ENCODE data around the gene GPR160.
"Not testable (repeated sequence)": the region's sequence is repeated elsewhere in the genome, so short reads cannot be mapped to it uniquely, and the experiment has no call there.

GPR160 gene

GRCh38 chr3:170102431-170102830, 64.6 kb downstream of the GPR160 start:
- Histone ChIP-seq H3K36me3 (ENCODE audit: control insufficient read depth, insufficient read depth, low read length) (peaks cover 55% of the 10 kb centered on the region), H3K9me3 (ENCODE audit: control insufficient read depth, low read length) (no peaks in the 10 kb centered on the region), H3K27ac (ENCODE audit: insufficient read depth, low read length, poor library complexity, severe bottlenecking) (no peak overlapping the region), H3K4me1 (ENCODE audit: control insufficient read depth, insufficient read depth, low read length, poor library complexity, severe bottlenecking) (no peaks in the 10 kb centered on the region), H3K27me3 (replicated peaks; ENCODE audit: control insufficient read depth, insufficient read depth, low read length, poor library complexity, severe bottlenecking) (no peaks in the 10 kb centered on the region), H3K4me3 (ENCODE audit: insufficient read depth, low read depth, low read length, poor library complexity, severe bottlenecking) (no peak overlapping the region)
- DNase-seq: no peak

GRCh38 chr3:170107941-170108340, 70.1 kb downstream of the GPR160 start:
- no peak for DNase-seq
- Histone ChIP-seq H3K27ac (ENCODE audit: insufficient read depth, low read length, poor library complexity, severe bottlenecking) (no peak overlapping the region), H3K27me3 (replicated peaks; ENCODE audit: control insufficient read depth, insufficient read depth, low read length, poor library complexity, severe bottlenecking) (no peaks in the 10 kb centered on the region), H3K9me3 (ENCODE audit: control insufficient read depth, low read length) (no peaks in the 10 kb centered on the region), H3K4me1 (ENCODE audit: control insufficient read depth, insufficient read depth, low read length, poor library complexity, severe bottlenecking) (peaks cover 13% of the 10 kb centered on the region), H3K36me3 (ENCODE audit: control insufficient read depth, insufficient read depth, low read length) (peaks cover 37% of the 10 kb centered on the region), H3K4me3 (ENCODE audit: insufficient read depth, low read depth, low read length, poor library complexity, severe bottlenecking) (no peak overlapping the region)

- peaks cover 13% of the 10 kb centered on the region for H3K4me1 ChIP-seq (ENCODE audit: control insufficient read depth, insufficient read depth, low read length, poor library complexity, severe bottlenecking)
- no peaks in the 10 kb centered on the region for H3K27me3 ChIP-seq (replicated peaks; ENCODE audit: control insufficient read depth, insufficient read depth, low read length, poor library complexity, severe bottlenecking)
- H3K36me3 ChIP-seq (ENCODE audit: control insufficient read depth, insufficient read depth, low read length): peaks cover 36% of the 10 kb centered on the region
- no peaks in the 10 kb centered on the region for H3K9me3 ChIP-seq (ENCODE audit: control insufficient read depth, low read length)
- no peak for DNase-seq
- H3K27ac ChIP-seq (ENCODE audit: insufficient read depth, low read length, poor library complexity, severe bottlenecking): no peak overlapping the region
- H3K4me3 ChIP-seq (ENCODE audit: insufficient read depth, low read depth, low read length, poor library complexity, severe bottlenecking): no peak overlapping the region
Observed at GRCh38 chr3:170108955-170109354, 71.2 kb downstream of the GPR160 start.

GRCh38 chr3:170109579-170110293, 71.9 kb downstream of the GPR160 start:
- Histone ChIP-seq H3K9me3 (ENCODE audit: control insufficient read depth, low read length) (no peaks in the 10 kb centered on the region), H3K27ac (ENCODE audit: insufficient read depth, low read length, poor library complexity, severe bottlenecking) (no peak overlapping the region), H3K4me1 (ENCODE audit: control insufficient read depth, insufficient read depth, low read length, poor library complexity, severe bottlenecking) (peaks cover 13% of the 10 kb centered on the region), H3K27me3 (replicated peaks; ENCODE audit: control insufficient read depth, insufficient read depth, low read length, poor library complexity, severe bottlenecking) (no peaks in the 10 kb centered on the region), H3K36me3 (ENCODE audit: control insufficient read depth, insufficient read depth, low read length) (peaks cover 36% of the 10 kb centered on the region), H3K4me3 (ENCODE audit: insufficient read depth, low read depth, low read length, poor library complexity, severe bottlenecking) (no peak overlapping the region)
- no peak for DNase-seq

GRCh38 chr3:170111147-170111771, 73.5 kb downstream of the GPR160 start:
- Histone ChIP-seq H3K9me3 (ENCODE audit: control insufficient read depth, low read length) (no peaks in the 10 kb centered on the region), H3K27ac (ENCODE audit: insufficient read depth, low read length, poor library complexity, severe bottlenecking) (no peak overlapping the region), H3K4me3 (ENCODE audit: insufficient read depth, low read depth, low read length, poor library complexity, severe bottlenecking) (no peak overlapping the region), H3K36me3 (ENCODE audit: control insufficient read depth, insufficient read depth, low read length) (peaks cover 40% of the 10 kb centered on the region), H3K4me1 (ENCODE audit: control insufficient read depth, insufficient read depth, low read length, poor library complexity, severe bottlenecking) (peaks cover 13% of the 10 kb centered on the region), H3K27me3 (replicated peaks; ENCODE audit: control insufficient read depth, insufficient read depth, low read length, poor library complexity, severe bottlenecking) (no peaks in the 10 kb centered on the region)
- no peak for DNase-seq

DNA sequence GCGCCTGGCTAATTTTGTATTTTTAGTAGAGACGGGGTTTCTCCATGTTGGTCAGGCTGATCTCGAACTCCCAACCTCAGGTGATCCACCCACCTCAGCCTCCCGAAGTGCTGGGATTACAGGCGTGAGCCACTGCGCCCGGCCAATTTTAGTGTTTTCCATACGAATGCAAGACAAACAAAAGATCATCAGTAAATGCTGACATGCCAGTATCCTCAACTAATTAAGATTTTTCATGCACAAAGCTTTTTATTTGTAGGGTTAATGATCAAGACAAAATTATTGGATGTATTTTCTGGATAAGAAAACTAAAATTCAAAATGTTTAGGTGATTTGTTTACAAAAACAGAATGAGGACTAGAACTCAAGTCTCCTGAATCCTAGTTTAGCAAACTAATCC, 76.4 kb downstream of the GPR160 start:
- H3K27me3 ChIP-seq (replicated peaks; ENCODE audit: control insufficient read depth, insufficient read depth, low read length, poor library complexity, severe bottlenecking); H3K27ac ChIP-seq (ENCODE audit: insufficient read depth, low read length, poor library complexity, severe bottlenecking); H3K4me3 ChIP-seq (ENCODE audit: insufficient read depth, low read depth, low read length, poor library complexity, severe bottlenecking); H3K9me3 ChIP-seq (ENCODE audit: control insufficient read depth, low read length); DNase-seq: not testable (repeated sequence)
- Histone ChIP-seq H3K4me1 (ENCODE audit: control insufficient read depth, insufficient read depth, low read length, poor library complexity, severe bottlenecking) (peaks cover 13% of the 10 kb centered on the region), H3K36me3 (ENCODE audit: control insufficient read depth, insufficient read depth, low read length) (peaks cover 51% of the 10 kb centered on the region)

GRCh38 chr3:170117134-170117533, 79.3 kb downstream of the GPR160 start:
- Histone ChIP-seq H3K9me3 (ENCODE audit: control insufficient read depth, low read length) (no peaks in the 10 kb centered on the region), H3K27me3 (replicated peaks; ENCODE audit: control insufficient read depth, insufficient read depth, low read length, poor library complexity, severe bottlenecking) (no peaks in the 10 kb centered on the region), H3K36me3 (ENCODE audit: control insufficient read depth, insufficient read depth, low read length) (peaks cover 61% of the 10 kb centered on the region), H3K4me1 (ENCODE audit: control insufficient read depth, insufficient read depth, low read length, poor library complexity, severe bottlenecking) (no peaks in the 10 kb centered on the region), H3K27ac (ENCODE audit: insufficient read depth, low read length, poor library complexity, severe bottlenecking) (no peak overlapping the region), H3K4me3 (ENCODE audit: insufficient read depth, low read depth, low read length, poor library complexity, severe bottlenecking) (no peak overlapping the region)
- no peak for DNase-seq

GRCh38 chr3:170128259-170128976, 90.6 kb downstream of the GPR160 start:
- H3K9me3 ChIP-seq (ENCODE audit: control insufficient read depth, low read length): no peaks in the 10 kb centered on the region
- H3K36me3 ChIP-seq (ENCODE audit: control insufficient read depth, insufficient read depth, low read length): peaks cover 31% of the 10 kb centered on the region
- no peak for DNase-seq
- no peaks in the 10 kb centered on the region for H3K27me3 ChIP-seq (replicated peaks; ENCODE audit: control insufficient read depth, insufficient read depth, low read length, poor library complexity, severe bottlenecking)
- no peak overlapping the region for H3K4me3 ChIP-seq (ENCODE audit: insufficient read depth, low read depth, low read length, poor library complexity, severe bottlenecking)
- no peaks in the 10 kb centered on the region for H3K4me1 ChIP-seq (ENCODE audit: control insufficient read depth, insufficient read depth, low read length, poor library complexity, severe bottlenecking)
- no peak overlapping the region for H3K27ac ChIP-seq (ENCODE audit: insufficient read depth, low read length, poor library complexity, severe bottlenecking)

- DNase-seq: no peak
- Histone ChIP-seq H3K4me1 (ENCODE audit: control insufficient read depth, insufficient read depth, low read length, poor library complexity, severe bottlenecking) (no peaks in the 10 kb centered on the region), H3K27ac (ENCODE audit: insufficient read depth, low read length, poor library complexity, severe bottlenecking) (no peak overlapping the region), H3K36me3 (ENCODE audit: control insufficient read depth, insufficient read depth, low read length) (peaks cover 37% of the 10 kb centered on the region), H3K27me3 (replicated peaks; ENCODE audit: control insufficient read depth, insufficient read depth, low read length, poor library complexity, severe bottlenecking) (no peaks in the 10 kb centered on the region), H3K9me3 (ENCODE audit: control insufficient read depth, low read length) (no peaks in the 10 kb centered on the region), H3K4me3 (ENCODE audit: insufficient read depth, low read depth, low read length, poor library complexity, severe bottlenecking) (no peak overlapping the region)
Observed at GRCh38 chr3:170128977-170129431, 91.2 kb downstream of the GPR160 start.

- peaks cover 37% of the 10 kb centered on the region for H3K36me3 ChIP-seq (ENCODE audit: control insufficient read depth, insufficient read depth, low read length)
- DNase-seq: no peak
- H3K27ac ChIP-seq (ENCODE audit: insufficient read depth, low read length, poor library complexity, severe bottlenecking): no peak overlapping the region
- H3K4me3 ChIP-seq (ENCODE audit: insufficient read depth, low read depth, low read length, poor library complexity, severe bottlenecking): no peak overlapping the region
- no peaks in the 10 kb centered on the region for H3K9me3 ChIP-seq (ENCODE audit: control insufficient read depth, low read length)
- no peaks in the 10 kb centered on the region for H3K27me3 ChIP-seq (replicated peaks; ENCODE audit: control insufficient read depth, insufficient read depth, low read length, poor library complexity, severe bottlenecking)
- no peaks in the 10 kb centered on the region for H3K4me1 ChIP-seq (ENCODE audit: control insufficient read depth, insufficient read depth, low read length, poor library complexity, severe bottlenecking)
Observed at GRCh38 chr3:170130532-170130931, 92.7 kb downstream of the GPR160 start.

All from effector memory CD4-positive, alpha-beta T cell (primary cell).